ENCODE data around the gene SLC19A1. TPM values are rescaled to one million over a fixed set of nuclear protein-coding genes. Genes with fewer than 3 reads are reported as not detected.
"Not testable (repeated sequence)": the region's sequence is repeated elsewhere in the genome, so short reads cannot be mapped to it uniquely, and the experiment has no call there.

The SLC19A1 gene
- total RNA-seq, 4 donors from 2014 or later, result 3.3 to 27.9 (median 11.4) TPM

GRCh38 chr21:45506836-45507522 is 35.3 kb downstream of the SLC19A1 start:
- H3K4me3 ChIP-seq, result no peak overlapping the region
- WGBS, 2 donors, result 65 to 86% methylated on average over 5 to 7 of the region's 13 CpGs
- TF ChIP-seq POLR2A (IDR thresholded peaks at IDR 0.05), result no peak
- peaks cover 0 to 67% (median under 1%) of the 10 kb centered on the region in 3 donors for H3K36me3 ChIP-seq
- H3K9me3 ChIP-seq, result no peaks in the 10 kb centered on the region
- H3K4me1 ChIP-seq, result no peaks in the 10 kb centered on the region
- no peaks in the 10 kb centered on the region for H3K27me3 ChIP-seq
- DNase-seq (ENCODE audit: low spot score in 2 of 2), result no peak
- no peak overlapping the region for H3K27ac ChIP-seq

DNA sequence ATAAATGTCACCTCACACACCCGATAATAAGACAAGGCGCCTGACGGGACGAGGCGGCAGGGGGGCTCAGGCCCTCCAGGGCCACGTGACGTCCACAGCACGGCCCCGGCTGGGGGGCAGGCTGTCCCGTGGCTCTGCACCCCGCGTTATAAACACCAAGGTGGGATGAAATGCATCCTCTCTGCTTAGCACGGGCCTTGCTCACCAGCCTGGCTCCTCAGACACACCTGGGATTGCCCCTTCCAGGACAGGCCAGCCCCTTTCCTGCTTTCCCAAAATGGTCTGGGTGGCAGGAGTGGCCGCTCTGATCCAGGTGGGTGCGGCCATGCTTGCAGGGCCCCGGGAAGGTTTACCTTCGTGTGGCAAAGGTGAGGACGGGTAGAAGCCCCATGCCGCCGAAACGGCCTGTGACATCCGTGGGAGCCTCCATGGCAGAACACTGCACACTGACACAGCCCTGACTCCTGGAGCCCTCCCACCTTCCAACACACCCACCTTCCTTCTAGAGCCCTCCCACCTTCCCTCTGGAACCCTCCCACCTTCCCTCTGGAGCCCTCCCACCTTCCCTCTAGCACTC is 35.9 kb downstream of the SLC19A1 start:
- no peak for TF ChIP-seq POLR2A (IDR thresholded peaks at IDR 0.05)
- TF ChIP-seq, protein P1, sequence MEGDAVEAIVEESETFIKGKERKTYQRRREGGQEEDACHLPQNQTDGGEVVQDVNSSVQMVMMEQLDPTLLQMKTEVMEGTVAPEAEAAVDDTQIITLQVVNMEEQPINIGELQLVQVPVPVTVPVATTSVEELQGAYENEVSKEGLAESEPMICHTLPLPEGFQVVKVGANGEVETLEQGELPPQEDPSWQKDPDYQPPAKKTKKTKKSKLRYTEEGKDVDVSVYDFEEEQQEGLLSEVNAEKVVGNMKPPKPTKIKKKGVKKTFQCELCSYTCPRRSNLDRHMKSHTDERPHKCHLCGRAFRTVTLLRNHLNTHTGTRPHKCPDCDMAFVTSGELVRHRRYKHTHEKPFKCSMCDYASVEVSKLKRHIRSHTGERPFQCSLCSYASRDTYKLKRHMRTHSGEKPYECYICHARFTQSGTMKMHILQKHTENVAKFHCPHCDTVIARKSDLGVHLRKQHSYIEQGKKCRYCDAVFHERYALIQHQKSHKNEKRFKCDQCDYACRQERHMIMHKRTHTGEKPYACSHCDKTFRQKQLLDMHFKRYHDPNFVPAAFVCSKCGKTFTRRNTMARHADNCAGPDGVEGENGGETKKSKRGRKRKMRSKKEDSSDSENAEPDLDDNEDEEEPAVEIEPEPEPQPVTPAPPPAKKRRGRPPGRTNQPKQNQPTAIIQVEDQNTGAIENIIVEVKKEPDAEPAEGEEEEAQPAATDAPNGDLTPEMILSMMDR (IDR thresholded peaks at IDR 0.05), result no peak
- TF ChIP-seq EP300 (IDR thresholded peaks at IDR 0.05), result no peak
- DNase-seq (ENCODE audit: low spot score in 2 of 2), result no peak
- WGBS, 2 donors, result 84 to 91% methylated on average over 16 to 22 of the region's 22 CpGs

GRCh38 chr21:45505416-45506021 is 36.7 kb downstream of the SLC19A1 start:
- TF ChIP-seq POLR2A (IDR thresholded peaks at IDR 0.05), result no peak
- no peak for TF ChIP-seq EP300 (IDR thresholded peaks at IDR 0.05)
- TF ChIP-seq, protein P1 (IDR thresholded peaks at IDR 0.05), result no peak
- Histone ChIP-seq H3K4me1 (no peaks in the 10 kb centered on the region), H3K27me3 (no peaks in the 10 kb centered on the region), H3K4me3 (no peak overlapping the region), H3K36me3 (peaks cover 0 to 54% (median 0%) of the 10 kb centered on the region in 3 donors), H3K27ac (no peak overlapping the region), H3K9me3 (no peaks in the 10 kb centered on the region)
- DNase-seq (ENCODE audit: low spot score in 2 of 2), result no peak
- 84% methylated on average over 19 to 32 of the region's 33 CpGs for WGBS, 2 donors

More for the DNA sequence above, 35.9 kb downstream of the SLC19A1 start:
- Histone ChIP-seq H3K4me3 (no peak overlapping the region), H3K9me3 (no peaks in the 10 kb centered on the region), H3K27me3 (no peaks in the 10 kb centered on the region), H3K27ac (no peak overlapping the region), H3K36me3 (peaks cover 0 to 61% (median 0%) of the 10 kb centered on the region in 3 donors), H3K4me1 (no peaks in the 10 kb centered on the region)

- H3K4me1 ChIP-seq, result no peaks in the 10 kb centered on the region
- no peak overlapping the region for H3K27ac ChIP-seq
- H3K27me3 ChIP-seq, result no peaks in the 10 kb centered on the region
- no peak for DNase-seq (ENCODE audit: low spot score in 2 of 2)
- no peak overlapping the region for H3K4me3 ChIP-seq
- peaks cover 0 to 47% (median 0%) of the 10 kb centered on the region in 3 donors for H3K36me3 ChIP-seq
- no peaks in the 10 kb centered on the region for H3K9me3 ChIP-seq
- TF ChIP-seq EP300 (IDR thresholded peaks at IDR 0.05), result no peak
- TF ChIP-seq, protein P1 (IDR thresholded peaks at IDR 0.05), result no peak
- TF ChIP-seq POLR2A (IDR thresholded peaks at IDR 0.05), result no peak
- WGBS, 2 donors, result 78 to 79% methylated on average over 21 to 29 of the region's 41 CpGs
Observed at GRCh38 chr21:45504516-45505415, 37.5 kb downstream of the SLC19A1 start.

DNA sequence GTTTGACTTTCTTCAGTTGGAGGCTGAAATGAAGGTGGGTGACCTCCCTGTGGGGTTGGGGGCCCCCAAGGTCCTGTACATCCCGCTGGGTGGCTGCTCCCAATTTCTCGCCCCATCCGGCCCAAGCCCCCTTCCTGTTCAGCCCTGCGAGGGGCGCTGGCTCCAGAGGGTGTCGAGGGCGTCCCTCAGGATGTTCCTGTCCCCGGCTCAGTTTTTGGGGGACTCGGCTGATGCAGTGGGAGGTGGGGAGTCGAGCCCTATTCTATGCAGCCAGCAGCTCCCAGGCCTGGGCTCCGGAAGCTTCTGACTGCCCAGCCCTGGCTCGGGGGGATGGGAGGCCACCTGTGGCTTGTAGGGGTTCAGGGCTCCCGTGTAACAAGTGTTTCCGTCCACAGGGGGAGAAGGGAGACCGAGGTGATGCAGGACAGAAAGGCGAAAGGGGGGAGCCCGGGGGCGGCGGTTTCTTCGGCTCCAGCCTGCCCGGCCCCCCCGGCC is 38.2 kb downstream of the SLC19A1 start:
- H3K4me3 ChIP-seq, result no peak overlapping the region
- no peak for DNase-seq (ENCODE audit: low spot score in 2 of 2)
- TF ChIP-seq POLR2A (IDR thresholded peaks at IDR 0.05), result no peak
- 86 to 88% methylated on average over 18 to 22 of the region's 22 CpGs for WGBS, 2 donors
- H3K4me1 ChIP-seq, result no peaks in the 10 kb centered on the region
- no peaks in the 10 kb centered on the region for H3K27me3 ChIP-seq
- H3K27ac ChIP-seq, result no peak overlapping the region
- no peaks in the 10 kb centered on the region for H3K9me3 ChIP-seq
- H3K36me3 ChIP-seq, result peaks cover 0 to 42% (median 0%) of the 10 kb centered on the region in 3 donors

GRCh38 chr21:45503226-45503625 is 39.0 kb downstream of the SLC19A1 start:
- not testable (repeated sequence) for H3K27me3 ChIP-seq; H3K27ac ChIP-seq; H3K9me3 ChIP-seq; H3K4me3 ChIP-seq; DNase-seq (ENCODE audit: low spot score in 2 of 2); H3K4me1 ChIP-seq
- peaks cover 0 to 49% (median 0%) of the 10 kb centered on the region in 3 donors for H3K36me3 ChIP-seq
- 97 to 98% methylated on average over 3 to 4 of the region's 4 CpGs for WGBS, 2 donors

Data from tibial nerve (tissue), 4 donors.